Neural progenitor cell (in vitro differentiated cells): ENCODE measurements around the gene COQ10A.

ENCODE experiments used
- EZH2 ChIP-seq: fragments of 200-600 bp; sonication (generic); IDR thresholded peaks from 2 replicates; pipeline ENCODE4 v1.6.1; 2017; ENCODE audit warnings: antibody characterized with exemption, mild to moderate bottlenecking, moderate library complexity
- TF ChIP-seq, protein P1 (sequence below): fragments of 200-600 bp; sonication (generic); IDR thresholded peaks from 2 replicates; pipeline ENCODE4 v1.5.1; 2017; ENCODE audit warnings: antibody characterized with exemption, mild to moderate bottlenecking

DNA sequence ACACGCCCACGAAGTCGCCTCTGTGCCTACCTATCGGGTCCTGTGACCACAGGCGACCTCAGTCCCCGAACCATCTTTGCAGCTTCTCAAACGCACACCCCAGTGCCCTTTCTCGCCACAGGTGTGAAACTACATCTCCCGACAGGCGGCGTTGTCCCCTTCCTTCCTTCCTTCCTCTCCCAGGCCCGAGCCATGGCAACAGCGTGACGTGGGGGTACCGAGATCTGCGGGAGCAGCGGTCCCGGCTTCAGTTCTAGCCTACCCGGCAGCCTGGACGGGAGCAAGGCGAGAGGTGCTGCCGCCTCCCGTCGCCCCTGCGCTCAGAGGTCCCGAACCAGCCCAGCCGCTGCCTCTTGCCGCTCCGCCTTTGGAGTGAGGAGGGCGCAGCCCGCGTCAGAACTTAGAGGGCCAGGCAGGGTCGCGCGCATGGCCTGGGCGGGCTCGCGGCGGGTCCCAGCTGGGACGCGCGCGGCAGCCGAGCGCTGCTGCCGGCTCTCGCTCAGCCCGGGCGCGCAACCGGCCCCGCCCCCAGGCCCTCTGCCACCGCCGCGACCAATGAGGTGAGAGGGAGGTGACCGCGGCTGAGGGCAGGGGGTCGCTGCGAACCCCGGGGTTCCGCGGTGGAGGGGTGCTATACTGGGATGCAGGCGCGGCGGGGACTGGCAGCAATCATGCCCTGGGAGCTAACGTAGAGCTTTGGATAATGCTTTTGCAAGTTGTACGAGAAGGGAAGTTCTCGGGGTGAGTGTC lies at the start of gene COQ10A:
- TF ChIP-seq, protein P1, sequence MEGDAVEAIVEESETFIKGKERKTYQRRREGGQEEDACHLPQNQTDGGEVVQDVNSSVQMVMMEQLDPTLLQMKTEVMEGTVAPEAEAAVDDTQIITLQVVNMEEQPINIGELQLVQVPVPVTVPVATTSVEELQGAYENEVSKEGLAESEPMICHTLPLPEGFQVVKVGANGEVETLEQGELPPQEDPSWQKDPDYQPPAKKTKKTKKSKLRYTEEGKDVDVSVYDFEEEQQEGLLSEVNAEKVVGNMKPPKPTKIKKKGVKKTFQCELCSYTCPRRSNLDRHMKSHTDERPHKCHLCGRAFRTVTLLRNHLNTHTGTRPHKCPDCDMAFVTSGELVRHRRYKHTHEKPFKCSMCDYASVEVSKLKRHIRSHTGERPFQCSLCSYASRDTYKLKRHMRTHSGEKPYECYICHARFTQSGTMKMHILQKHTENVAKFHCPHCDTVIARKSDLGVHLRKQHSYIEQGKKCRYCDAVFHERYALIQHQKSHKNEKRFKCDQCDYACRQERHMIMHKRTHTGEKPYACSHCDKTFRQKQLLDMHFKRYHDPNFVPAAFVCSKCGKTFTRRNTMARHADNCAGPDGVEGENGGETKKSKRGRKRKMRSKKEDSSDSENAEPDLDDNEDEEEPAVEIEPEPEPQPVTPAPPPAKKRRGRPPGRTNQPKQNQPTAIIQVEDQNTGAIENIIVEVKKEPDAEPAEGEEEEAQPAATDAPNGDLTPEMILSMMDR, result peak; percentile 67
- no peak for TF ChIP-seq EZH2
